Activated CD8-positive, alpha-beta memory T cell treated with anti-CD3 and anti-CD28 coated beads for 4 hours (primary cell): ENCODE data around the gene OSGEP.

Experiments used
- DNase-seq, 2 donors: peaks; one replicate each; pipeline ENCODE4 v3.0.0-alpha.2; 2020; ENCODE audit warnings: low read depth in 2 of 2

Gene OSGEP

GRCh38 chr14:20454516-20455354 is at the start of gene OSGEP, which contains the start of gene APEX1:
OSGEP (minus strand) TSS chr14:20454812; CDS start chr14:20454683, 129 bp downstream.
APEX1 (plus strand) TSS chr14:20455226; CDS start chr14:20455646, 420 bp downstream.
- DNase-seq = peak; percentile 95 to 98

GRCh38 chr14:20503898-20504297 is 49.3 kb upstream of the OSGEP start:
- DNase-seq = no peak

GRCh38 chr14:20501346-20501745 is 46.7 kb upstream of the OSGEP start:
- no peak for DNase-seq

GRCh38 chr14:20499881-20500280 is 45.3 kb upstream of the OSGEP start:
- DNase-seq = no peak

GRCh38 chr14:20499108-20499507 is 44.5 kb upstream of the OSGEP start:
- no peak for DNase-seq

- DNase-seq = no peak
Measured at GRCh38 chr14:20498622-20499021, 44.0 kb upstream of the OSGEP start.

- no peak for DNase-seq
Measured at GRCh38 chr14:20494935-20495766, 40.5 kb upstream of the OSGEP start.

GRCh38 chr14:20493634-20494033 is 39.0 kb upstream of the OSGEP start:
- DNase-seq = no peak

- no peak for DNase-seq
Measured at GRCh38 chr14:20492486-20492885, 37.9 kb upstream of the OSGEP start.

GRCh38 chr14:20490563-20490962 is 36.0 kb upstream of the OSGEP start:
- DNase-seq = no peak

GRCh38 chr14:20489093-20489994 is 34.7 kb upstream of the OSGEP start:
- DNase-seq = no peak

- DNase-seq = no peak
Measured at GRCh38 chr14:20487396-20487725, 32.7 kb upstream of the OSGEP start.

- DNase-seq = no peak
Measured at GRCh38 chr14:20486684-20487395, 32.2 kb upstream of the OSGEP start.

- no peak for DNase-seq
Measured at GRCh38 chr14:20485900-20486299, 31.3 kb upstream of the OSGEP start.

- no peak for DNase-seq
Measured at GRCh38 chr14:20482382-20482781, 27.8 kb upstream of the OSGEP start.

- no peak for DNase-seq
Measured at GRCh38 chr14:20478894-20479293, 24.3 kb upstream of the OSGEP start.

GRCh38 chr14:20477211-20477876 is 22.7 kb upstream of the OSGEP start:
- DNase-seq = no peak

GRCh38 chr14:20476776-20477175 is 22.2 kb upstream of the OSGEP start:
- DNase-seq = no peak

- no peak for DNase-seq
Measured at GRCh38 chr14:20472536-20473169, 18.0 kb upstream of the OSGEP start.

- no peak for DNase-seq
Measured at GRCh38 chr14:20470603-20470901, 15.9 kb upstream of the OSGEP start.
